HEK293 (cell line): ENCODE results near the gene VCL.
A peak's percentile ranks its signal among the peaks of the same experiment; 100 is the strongest.

Experiments used
- HOXA7 ChIP-seq: sonication (generic); formaldehyde crosslinking; IDR thresholded peaks from 2 replicates; pipeline ENCODE4 v1.8.1; 2022; ENCODE audit warnings: missing genetic modification reagents, borderline replicate concordance
- KLF7 ChIP-seq: fragments of 450-650 bp; formaldehyde crosslinking; IDR thresholded peaks from 2 replicates; pipeline ENCODE4 v1.5.1; 2016; ENCODE audit warnings: missing biosample characterization, missing genetic modification characterization, borderline replicate concordance
- MEIS1 ChIP-seq: sonication (generic); formaldehyde crosslinking; IDR thresholded peaks from 2 replicates; pipeline ENCODE4 v1.8.1; 2022; ENCODE audit warnings: missing genetic modification reagents, mild to moderate bottlenecking, borderline replicate concordance
- ZBTB17 ChIP-seq: fragments of 450-650 bp; formaldehyde crosslinking; IDR thresholded peaks from 2 replicates; pipeline ENCODE4 v1.5.1; 2016; ENCODE audit warnings: missing biosample characterization, missing genetic modification characterization
- ZEB2 ChIP-seq: fragments of 450-650 bp; formaldehyde crosslinking; IDR thresholded peaks from 2 replicates; pipeline ENCODE4 v1.5.1; 2016; ENCODE audit warnings: missing biosample characterization, missing genetic modification characterization
- ZIC2 ChIP-seq: fragments of 450-650 bp; formaldehyde crosslinking; IDR thresholded peaks from 2 replicates; pipeline ENCODE4 v1.5.1; 2016; ENCODE audit warnings: missing biosample characterization, missing genetic modification characterization
- ZNF274 ChIP-seq, 2 experiments: fragments of 200-500 bp in 1 of 2; fragments of 450-650 bp in 1 of 2; sonication (Bioruptor generic) in 1 of 2; formaldehyde crosslinking in 1 of 2; IDR thresholded peaks; 2 replicates each; pipeline versions ENCODE4 v1.5.1 to v1.6.1; 2014 to 2016; ENCODE audit warnings: borderline replicate concordance in 1 of 2, inconsistent platforms in 1 of 2, low read length in 1 of 2, missing biosample characterization in 1 of 2, missing genetic modification characterization in 1 of 2
- ZNF311 ChIP-seq: fragments of 450-650 bp; formaldehyde crosslinking; IDR thresholded peaks from 2 replicates; pipeline ENCODE4 v1.5.1; 2017; ENCODE audit warnings: missing biosample characterization, missing genetic modification characterization, borderline replicate concordance
- ZNF391 ChIP-seq: fragments of 450-650 bp; formaldehyde crosslinking; IDR thresholded peaks from 2 replicates; pipeline ENCODE4 v1.5.1; 2016; ENCODE audit warnings: low read depth, missing biosample characterization, missing genetic modification characterization, borderline replicate concordance
- ZNF426 ChIP-seq: fragments of 450-650 bp; formaldehyde crosslinking; IDR thresholded peaks from 2 replicates; pipeline ENCODE4 v1.5.1; 2017; ENCODE audit warnings: missing biosample characterization, missing genetic modification characterization, mild to moderate bottlenecking, inconsistent platforms, moderate library complexity
- ZNF433 ChIP-seq: fragments of 450-650 bp; formaldehyde crosslinking; IDR thresholded peaks from 2 replicates; pipeline ENCODE4 v1.5.1; 2016; ENCODE audit warnings: missing biosample characterization, missing genetic modification characterization, low read depth
- ZNF510 ChIP-seq: fragments of 450-650 bp; formaldehyde crosslinking; IDR thresholded peaks from 2 replicates; pipeline ENCODE4 v1.5.1; 2018; ENCODE audit warnings: mild to moderate bottlenecking, missing genetic modification characterization, missing biosample characterization; ENCODE audit not compliant: insufficient replicate concordance
- ZNF548 ChIP-seq: fragments of 450-650 bp; formaldehyde crosslinking; IDR thresholded peaks from 2 replicates; pipeline ENCODE4 v1.5.1; 2016; ENCODE audit warnings: missing biosample characterization, missing genetic modification characterization
- ZNF658 ChIP-seq: fragments of 450-650 bp; formaldehyde crosslinking; IDR thresholded peaks from 2 replicates; pipeline ENCODE4; 2016; ENCODE audit warnings: missing biosample characterization, missing genetic modification characterization
- TF ChIP-seq, protein P1 (sequence below): fragments of 450-650 bp; formaldehyde crosslinking; IDR thresholded peaks from 2 replicates; pipeline ENCODE4 v1.5.1; 2017; ENCODE audit warnings: missing biosample characterization, missing genetic modification characterization
- TF ChIP-seq, protein P2 (sequence below): fragments of 450-650 bp; formaldehyde crosslinking; IDR thresholded peaks from 2 replicates; pipeline ENCODE4 v1.5.1; 2016; ENCODE audit warnings: missing biosample characterization, missing genetic modification characterization
- TF ChIP-seq, protein P3 (sequence below): fragments of 450-650 bp; formaldehyde crosslinking; IDR thresholded peaks from 2 replicates; pipeline ENCODE4 v1.5.1; 2016; ENCODE audit warnings: missing biosample characterization, missing genetic modification characterization
- TF ChIP-seq, protein P4 (sequence below): fragments of 450-650 bp; formaldehyde crosslinking; IDR thresholded peaks from 2 replicates; pipeline ENCODE4 v1.5.1; 2016; ENCODE audit warnings: missing biosample characterization, missing genetic modification characterization
- TF ChIP-seq, protein P5 (sequence below): fragments of 450-650 bp; formaldehyde crosslinking; optimal IDR thresholded peaks from 2 replicates; pipeline ENCODE3; 2016; ENCODE audit warnings: missing biosample characterization, mild to moderate bottlenecking, missing genetic modification characterization
- TF ChIP-seq, protein P6 (sequence below): fragments of 450-650 bp; formaldehyde crosslinking; IDR thresholded peaks from 2 replicates; pipeline ENCODE4 v1.5.1; 2016; ENCODE audit warnings: missing biosample characterization, missing genetic modification characterization
- TF ChIP-seq, protein P7 (sequence below): fragments of 450-650 bp; formaldehyde crosslinking; IDR thresholded peaks from 2 replicates; pipeline ENCODE4 v1.5.1; 2016; ENCODE audit warnings: missing biosample characterization, missing genetic modification characterization
- TF ChIP-seq, protein P8 (sequence below): fragments of 450-650 bp; formaldehyde crosslinking; IDR thresholded peaks from 2 replicates; pipeline ENCODE4 v1.5.1; 2017; ENCODE audit warnings: missing biosample characterization, missing genetic modification characterization

VCL gene

DNA sequence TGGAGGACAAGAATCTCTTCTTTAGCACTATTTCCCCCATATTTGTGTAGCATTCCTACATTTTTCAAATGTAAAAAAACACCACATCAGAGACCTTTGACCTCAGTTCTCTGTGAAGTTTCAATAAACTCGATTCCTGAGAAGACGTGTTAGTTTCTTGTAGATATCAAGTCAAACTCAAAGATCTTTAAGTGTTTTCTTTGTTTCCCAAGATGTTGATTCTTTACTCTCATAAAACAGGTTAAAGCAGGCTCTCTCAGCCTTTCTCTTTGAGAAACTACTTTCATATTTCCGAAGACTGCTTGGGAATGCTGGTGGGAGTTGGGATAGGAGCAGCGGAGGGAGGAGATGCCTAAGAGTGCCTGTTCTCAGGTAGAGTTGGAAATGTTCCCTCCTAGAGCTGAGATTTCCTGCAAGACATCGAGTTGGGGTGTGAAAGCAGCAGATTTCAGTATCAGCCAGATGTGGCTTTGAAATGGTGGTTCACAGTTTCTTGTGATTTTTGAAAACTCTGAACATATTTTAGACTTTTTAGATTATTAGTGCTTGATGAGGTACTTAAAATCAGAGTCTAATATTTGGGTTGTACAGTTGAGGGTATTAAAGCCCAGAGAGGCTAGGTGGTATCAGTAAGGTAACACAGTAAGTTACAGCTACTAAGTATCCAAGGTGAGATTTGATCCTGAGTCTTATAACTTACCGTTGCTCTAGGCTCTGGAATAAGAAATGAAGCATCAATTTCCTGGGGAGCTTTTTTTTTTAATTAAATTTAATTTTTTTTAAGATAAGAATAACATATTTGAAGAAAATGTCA is 167.0 kb downstream of the VCL start (continued):
- TF ChIP-seq, protein P1, sequence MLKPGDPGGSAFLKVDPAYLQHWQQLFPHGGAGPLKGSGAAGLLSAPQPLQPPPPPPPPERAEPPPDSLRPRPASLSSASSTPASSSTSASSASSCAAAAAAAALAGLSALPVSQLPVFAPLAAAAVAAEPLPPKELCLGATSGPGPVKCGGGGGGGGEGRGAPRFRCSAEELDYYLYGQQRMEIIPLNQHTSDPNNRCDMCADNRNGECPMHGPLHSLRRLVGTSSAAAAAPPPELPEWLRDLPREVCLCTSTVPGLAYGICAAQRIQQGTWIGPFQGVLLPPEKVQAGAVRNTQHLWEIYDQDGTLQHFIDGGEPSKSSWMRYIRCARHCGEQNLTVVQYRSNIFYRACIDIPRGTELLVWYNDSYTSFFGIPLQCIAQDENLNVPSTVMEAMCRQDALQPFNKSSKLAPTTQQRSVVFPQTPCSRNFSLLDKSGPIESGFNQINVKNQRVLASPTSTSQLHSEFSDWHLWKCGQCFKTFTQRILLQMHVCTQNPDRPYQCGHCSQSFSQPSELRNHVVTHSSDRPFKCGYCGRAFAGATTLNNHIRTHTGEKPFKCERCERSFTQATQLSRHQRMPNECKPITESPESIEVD = peak; percentile 92
- TF ChIP-seq ZEB2 (no peak), ZIC2 (tag by site-specific recombination) (no peak), ZNF433 (no peak), ZNF274 (IDR thresholded peaks at IDR 0.05; ENCODE audit: low read length) (no peak), ZNF274 (tag by site-specific recombination; IDR thresholded peaks at IDR 0.05; ENCODE audit: borderline replicate concordance) (no peak), ZNF426 (tag by site-specific recombination) (no peak), ZNF391 (tag by site-specific recombination) (no peak), ZNF658 (tag by site-specific recombination) (no peak), MEIS1 (CRISPR knock-in tag) (no peak), ZNF510 (no peak), KLF7 (tag by site-specific recombination) (no peak), ZBTB17 (no peak), ZNF548 (tag by site-specific recombination) (no peak), HOXA7 (CRISPR knock-in tag) (no peak), ZNF311 (tag by site-specific recombination) (no peak)
- TF ChIP-seq, protein P2, sequence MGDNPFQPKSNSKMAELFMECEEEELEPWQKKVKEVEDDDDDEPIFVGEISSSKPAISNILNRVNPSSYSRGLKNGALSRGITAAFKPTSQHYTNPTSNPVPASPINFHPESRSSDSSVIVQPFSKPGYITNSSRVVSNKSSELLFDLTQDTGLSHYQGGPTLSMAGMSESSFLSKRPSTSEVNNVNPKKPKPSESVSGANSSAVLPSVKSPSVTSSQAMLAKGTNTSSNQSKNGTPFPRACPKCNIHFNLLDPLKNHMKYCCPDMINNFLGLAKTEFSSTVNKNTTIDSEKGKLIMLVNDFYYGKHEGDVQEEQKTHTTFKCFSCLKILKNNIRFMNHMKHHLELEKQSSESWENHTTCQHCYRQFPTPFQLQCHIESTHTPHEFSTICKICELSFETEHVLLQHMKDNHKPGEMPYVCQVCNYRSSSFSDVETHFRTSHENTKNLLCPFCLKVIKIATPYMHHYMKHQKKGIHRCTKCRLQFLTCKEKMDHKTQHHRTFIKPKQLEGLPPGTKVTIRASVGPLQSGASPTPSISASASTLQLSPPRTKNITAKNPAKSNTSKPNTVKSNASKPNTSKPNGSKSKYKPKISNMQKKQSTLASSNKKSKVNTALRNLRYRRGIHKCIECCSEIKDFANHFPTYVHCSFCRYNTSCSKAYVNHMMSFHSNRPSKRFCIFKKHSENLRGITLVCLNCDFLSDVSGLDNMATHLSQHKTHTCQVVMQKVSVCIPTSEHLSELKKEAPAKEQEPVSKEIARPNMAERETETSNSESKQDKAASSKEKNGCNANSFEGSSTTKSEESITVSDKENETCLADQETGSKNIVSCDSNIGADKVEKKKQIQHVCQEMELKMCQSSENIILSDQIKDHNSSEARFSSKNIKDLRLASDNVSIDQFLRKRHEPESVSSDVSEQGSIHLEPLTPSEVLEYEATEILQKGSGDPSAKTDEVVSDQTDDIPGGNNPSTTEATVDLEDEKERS (tag by site-specific recombination) = no peak
- TF ChIP-seq, protein P3, sequence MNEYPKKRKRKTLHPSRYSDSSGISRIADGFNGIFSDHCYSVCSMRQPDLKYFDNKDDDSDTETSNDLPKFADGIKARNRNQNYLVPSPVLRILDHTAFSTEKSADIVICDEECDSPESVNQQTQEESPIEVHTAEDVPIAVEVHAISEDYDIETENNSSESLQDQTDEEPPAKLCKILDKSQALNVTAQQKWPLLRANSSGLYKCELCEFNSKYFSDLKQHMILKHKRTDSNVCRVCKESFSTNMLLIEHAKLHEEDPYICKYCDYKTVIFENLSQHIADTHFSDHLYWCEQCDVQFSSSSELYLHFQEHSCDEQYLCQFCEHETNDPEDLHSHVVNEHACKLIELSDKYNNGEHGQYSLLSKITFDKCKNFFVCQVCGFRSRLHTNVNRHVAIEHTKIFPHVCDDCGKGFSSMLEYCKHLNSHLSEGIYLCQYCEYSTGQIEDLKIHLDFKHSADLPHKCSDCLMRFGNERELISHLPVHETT = no peak
- TF ChIP-seq, protein P4, sequence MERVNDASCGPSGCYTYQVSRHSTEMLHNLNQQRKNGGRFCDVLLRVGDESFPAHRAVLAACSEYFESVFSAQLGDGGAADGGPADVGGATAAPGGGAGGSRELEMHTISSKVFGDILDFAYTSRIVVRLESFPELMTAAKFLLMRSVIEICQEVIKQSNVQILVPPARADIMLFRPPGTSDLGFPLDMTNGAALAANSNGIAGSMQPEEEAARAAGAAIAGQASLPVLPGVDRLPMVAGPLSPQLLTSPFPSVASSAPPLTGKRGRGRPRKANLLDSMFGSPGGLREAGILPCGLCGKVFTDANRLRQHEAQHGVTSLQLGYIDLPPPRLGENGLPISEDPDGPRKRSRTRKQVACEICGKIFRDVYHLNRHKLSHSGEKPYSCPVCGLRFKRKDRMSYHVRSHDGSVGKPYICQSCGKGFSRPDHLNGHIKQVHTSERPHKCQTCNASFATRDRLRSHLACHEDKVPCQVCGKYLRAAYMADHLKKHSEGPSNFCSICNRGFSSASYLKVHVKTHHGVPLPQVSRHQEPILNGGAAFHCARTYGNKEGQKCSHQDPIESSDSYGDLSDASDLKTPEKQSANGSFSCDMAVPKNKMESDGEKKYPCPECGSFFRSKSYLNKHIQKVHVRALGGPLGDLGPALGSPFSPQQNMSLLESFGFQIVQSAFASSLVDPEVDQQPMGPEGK = no peak
- TF ChIP-seq, protein P5, sequence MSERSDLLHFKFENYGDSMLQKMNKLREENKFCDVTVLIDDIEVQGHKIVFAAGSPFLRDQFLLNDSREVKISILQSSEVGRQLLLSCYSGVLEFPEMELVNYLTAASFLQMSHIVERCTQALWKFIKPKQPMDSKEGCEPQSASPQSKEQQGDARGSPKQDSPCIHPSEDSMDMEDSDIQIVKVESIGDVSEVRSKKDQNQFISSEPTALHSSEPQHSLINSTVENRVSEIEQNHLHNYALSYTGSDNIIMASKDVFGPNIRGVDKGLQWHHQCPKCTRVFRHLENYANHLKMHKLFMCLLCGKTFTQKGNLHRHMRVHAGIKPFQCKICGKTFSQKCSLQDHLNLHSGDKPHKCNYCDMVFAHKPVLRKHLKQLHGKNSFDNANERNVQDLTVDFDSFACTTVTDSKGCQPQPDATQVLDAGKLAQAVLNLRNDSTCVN (tag by site-specific recombination) = no peak
- TF ChIP-seq, protein P6, sequence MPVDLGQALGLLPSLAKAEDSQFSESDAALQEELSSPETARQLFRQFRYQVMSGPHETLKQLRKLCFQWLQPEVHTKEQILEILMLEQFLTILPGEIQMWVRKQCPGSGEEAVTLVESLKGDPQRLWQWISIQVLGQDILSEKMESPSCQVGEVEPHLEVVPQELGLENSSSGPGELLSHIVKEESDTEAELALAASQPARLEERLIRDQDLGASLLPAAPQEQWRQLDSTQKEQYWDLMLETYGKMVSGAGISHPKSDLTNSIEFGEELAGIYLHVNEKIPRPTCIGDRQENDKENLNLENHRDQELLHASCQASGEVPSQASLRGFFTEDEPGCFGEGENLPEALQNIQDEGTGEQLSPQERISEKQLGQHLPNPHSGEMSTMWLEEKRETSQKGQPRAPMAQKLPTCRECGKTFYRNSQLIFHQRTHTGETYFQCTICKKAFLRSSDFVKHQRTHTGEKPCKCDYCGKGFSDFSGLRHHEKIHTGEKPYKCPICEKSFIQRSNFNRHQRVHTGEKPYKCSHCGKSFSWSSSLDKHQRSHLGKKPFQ = no peak
- TF ChIP-seq, protein P7, sequence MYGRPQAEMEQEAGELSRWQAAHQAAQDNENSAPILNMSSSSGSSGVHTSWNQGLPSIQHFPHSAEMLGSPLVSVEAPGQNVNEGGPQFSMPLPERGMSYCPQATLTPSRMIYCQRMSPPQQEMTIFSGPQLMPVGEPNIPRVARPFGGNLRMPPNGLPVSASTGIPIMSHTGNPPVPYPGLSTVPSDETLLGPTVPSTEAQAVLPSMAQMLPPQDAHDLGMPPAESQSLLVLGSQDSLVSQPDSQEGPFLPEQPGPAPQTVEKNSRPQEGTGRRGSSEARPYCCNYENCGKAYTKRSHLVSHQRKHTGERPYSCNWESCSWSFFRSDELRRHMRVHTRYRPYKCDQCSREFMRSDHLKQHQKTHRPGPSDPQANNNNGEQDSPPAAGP (tag by site-specific recombination) = no peak
- TF ChIP-seq, protein P8, sequence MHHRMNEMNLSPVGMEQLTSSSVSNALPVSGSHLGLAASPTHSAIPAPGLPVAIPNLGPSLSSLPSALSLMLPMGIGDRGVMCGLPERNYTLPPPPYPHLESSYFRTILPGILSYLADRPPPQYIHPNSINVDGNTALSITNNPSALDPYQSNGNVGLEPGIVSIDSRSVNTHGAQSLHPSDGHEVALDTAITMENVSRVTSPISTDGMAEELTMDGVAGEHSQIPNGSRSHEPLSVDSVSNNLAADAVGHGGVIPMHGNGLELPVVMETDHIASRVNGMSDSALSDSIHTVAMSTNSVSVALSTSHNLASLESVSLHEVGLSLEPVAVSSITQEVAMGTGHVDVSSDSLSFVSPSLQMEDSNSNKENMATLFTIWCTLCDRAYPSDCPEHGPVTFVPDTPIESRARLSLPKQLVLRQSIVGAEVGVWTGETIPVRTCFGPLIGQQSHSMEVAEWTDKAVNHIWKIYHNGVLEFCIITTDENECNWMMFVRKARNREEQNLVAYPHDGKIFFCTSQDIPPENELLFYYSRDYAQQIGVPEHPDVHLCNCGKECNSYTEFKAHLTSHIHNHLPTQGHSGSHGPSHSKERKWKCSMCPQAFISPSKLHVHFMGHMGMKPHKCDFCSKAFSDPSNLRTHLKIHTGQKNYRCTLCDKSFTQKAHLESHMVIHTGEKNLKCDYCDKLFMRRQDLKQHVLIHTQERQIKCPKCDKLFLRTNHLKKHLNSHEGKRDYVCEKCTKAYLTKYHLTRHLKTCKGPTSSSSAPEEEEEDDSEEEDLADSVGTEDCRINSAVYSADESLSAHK = peak; percentile 24; the same call in 1 of the 2 replicates
